Cortex of kidney (tissue), 1 donor: ENCODE data around the gene SLC4A1AP.

ENCODE experiments used
- DNase-seq: peaks from one replicate; lab custom pipeline; 2025; lab: John Stamatoyannopoulos, UW

Gene SLC4A1AP

GRCh38 chr2:27741673-27742072 lies 78.0 kb downstream of the SLC4A1AP start:
- DNase-seq, result no peak

GRCh38 chr2:27742571-27742970 lies 78.9 kb downstream of the SLC4A1AP start:
- DNase-seq, result no peak
